AG04450 (cell line): Measurements from ENCODE around the gene PDE7B. TPM values are rescaled to one million over a fixed set of nuclear protein-coding genes. Genes with fewer than 3 reads are reported as not detected.

Source experiments
- CTCF ChIA-PET: fragments of 300-600, 350-600 bp; formaldehyde crosslinking; extraction: SDS; loops from one replicate; lab custom pipeline; 2022; ENCODE audit warnings: antibody characterized with exemption, inconsistent platforms; lab: Charles Lee
- POLR2A ChIA-PET: fragments of 350-600 bp; formaldehyde crosslinking; extraction: SDS; loops from one replicate; lab custom pipeline; 2021; ENCODE audit warnings: antibody characterized with exemption, inconsistent platforms; lab: Yijun Ruan, JAX
- DNase-seq: peaks from one replicate; pipeline ENCODE4 v3.0.0-alpha.2; 2011; ENCODE audit warnings: low read depth, low spot score
- H3K27ac ChIP-seq: one replicate; pipeline ENCODE4 v1.5.1; 2012; ENCODE audit warnings: low read depth, low read length, control low read depth
- H3K27me3 ChIP-seq: one replicate; pipeline ENCODE4 v1.6.0; 2012; ENCODE audit warnings: low read length; ENCODE audit not compliant: control insufficient read depth, insufficient read depth
- H3K4me3 ChIP-seq: 2 replicates; pipeline ENCODE4 v1.5.1; 2011; ENCODE audit warnings: mild to moderate bottlenecking, low read depth, low read length, control low read depth
- H3K9me3 ChIP-seq: 2 replicates; pipeline ENCODE4 v1.5.1; 2012; ENCODE audit warnings: low read length; ENCODE audit not compliant: control insufficient read depth, insufficient read depth
- polyA plus RNA-seq: library from polyadenylated mRNA; depleted of rRNA; stranded (reverse); fragments of >200 nt; gene quantifications from 2 replicates; pipeline ENCODE4 v1.2.3, GENCODE V29; 2011
- TF ChIP-seq, protein P1 (sequence below): IDR thresholded peaks from 2 replicates; pipeline ENCODE4 v1.5.1; 2011; ENCODE audit warnings: low read depth, low read length, control low read depth, inconsistent platforms

PDE7B gene
- polyA plus RNA-seq, 1 experiment: 17.4 TPM

DNA sequence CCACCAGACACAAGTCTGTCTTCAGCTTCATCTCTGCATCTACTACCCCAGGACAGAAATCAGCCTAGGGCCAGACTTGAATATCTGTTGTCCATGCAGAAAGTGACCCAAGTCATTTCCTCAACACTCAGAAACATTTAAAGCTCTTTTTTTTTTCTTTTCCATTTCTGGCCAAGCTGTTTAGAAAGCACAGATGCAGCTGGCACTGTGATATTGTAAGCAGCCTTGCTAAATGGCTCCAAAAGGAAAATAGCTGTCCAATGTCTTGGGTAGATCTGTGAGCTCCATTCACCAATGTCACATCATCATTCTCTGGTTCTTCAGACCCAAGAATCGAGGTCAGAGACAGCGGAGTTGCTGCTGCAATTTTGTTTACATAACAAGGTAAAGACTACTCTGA lies 174.2 kb downstream of the PDE7B start:
- POLR2A ChIA-PET: no interaction called here
- H3K9me3 ChIP-seq: no peaks in the 10 kb centered on the region
- DNase-seq: no peak
- H3K27me3 ChIP-seq: no peaks in the 10 kb centered on the region
- H3K4me3 ChIP-seq: no peak overlapping the region
- CTCF ChIA-PET: no interaction called here
- no peak overlapping the region for H3K27ac ChIP-seq
- TF ChIP-seq, protein P1, sequence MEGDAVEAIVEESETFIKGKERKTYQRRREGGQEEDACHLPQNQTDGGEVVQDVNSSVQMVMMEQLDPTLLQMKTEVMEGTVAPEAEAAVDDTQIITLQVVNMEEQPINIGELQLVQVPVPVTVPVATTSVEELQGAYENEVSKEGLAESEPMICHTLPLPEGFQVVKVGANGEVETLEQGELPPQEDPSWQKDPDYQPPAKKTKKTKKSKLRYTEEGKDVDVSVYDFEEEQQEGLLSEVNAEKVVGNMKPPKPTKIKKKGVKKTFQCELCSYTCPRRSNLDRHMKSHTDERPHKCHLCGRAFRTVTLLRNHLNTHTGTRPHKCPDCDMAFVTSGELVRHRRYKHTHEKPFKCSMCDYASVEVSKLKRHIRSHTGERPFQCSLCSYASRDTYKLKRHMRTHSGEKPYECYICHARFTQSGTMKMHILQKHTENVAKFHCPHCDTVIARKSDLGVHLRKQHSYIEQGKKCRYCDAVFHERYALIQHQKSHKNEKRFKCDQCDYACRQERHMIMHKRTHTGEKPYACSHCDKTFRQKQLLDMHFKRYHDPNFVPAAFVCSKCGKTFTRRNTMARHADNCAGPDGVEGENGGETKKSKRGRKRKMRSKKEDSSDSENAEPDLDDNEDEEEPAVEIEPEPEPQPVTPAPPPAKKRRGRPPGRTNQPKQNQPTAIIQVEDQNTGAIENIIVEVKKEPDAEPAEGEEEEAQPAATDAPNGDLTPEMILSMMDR: no peak

DNA sequence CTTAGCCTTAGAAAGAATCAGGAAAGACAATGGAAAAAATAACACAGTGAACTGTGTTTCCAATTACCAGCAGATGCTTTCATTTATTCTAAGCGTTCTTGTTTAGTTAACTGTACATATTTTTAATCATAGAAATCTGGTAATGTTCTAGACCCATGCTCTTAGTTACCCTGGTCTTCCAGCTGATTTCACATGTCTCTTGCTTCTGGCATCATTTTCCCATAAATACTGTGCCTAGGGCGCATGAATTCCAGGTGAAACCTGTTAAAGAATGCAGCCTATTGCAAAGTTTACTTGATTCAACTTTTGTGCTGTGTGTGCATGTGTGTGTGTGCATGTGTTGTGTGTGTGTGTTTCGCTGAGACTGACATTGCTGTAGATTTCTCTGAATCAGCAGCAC lies 178.6 kb downstream of the PDE7B start:
- CTCF ChIA-PET: no interaction called here
- POLR2A ChIA-PET: no interaction called here
- H3K9me3 ChIP-seq: no peaks in the 10 kb centered on the region
- no peak for DNase-seq
- no peak overlapping the region for H3K27ac ChIP-seq
- TF ChIP-seq, protein P1: no peak
- no peak overlapping the region for H3K4me3 ChIP-seq
- H3K27me3 ChIP-seq: no peaks in the 10 kb centered on the region

DNA sequence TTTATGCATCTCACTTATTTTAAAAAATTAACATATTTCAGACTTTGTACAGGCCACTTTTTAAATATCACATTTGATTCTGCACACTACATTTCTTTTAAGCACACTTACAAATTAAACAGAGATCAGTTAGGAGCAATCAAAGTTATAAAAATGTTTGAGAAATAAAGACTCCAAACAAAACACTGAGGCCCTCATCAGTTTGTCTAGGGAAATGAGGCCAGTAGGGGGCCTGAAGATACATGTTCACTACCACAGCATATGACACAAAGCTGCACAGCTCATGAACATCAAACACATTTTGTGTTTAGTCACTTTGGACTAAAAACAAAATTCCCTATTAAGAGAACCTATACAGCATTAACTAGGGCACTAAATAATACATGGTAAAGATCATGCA lies 180.5 kb downstream of the PDE7B start:
- Histone ChIP-seq H3K27me3 (no peaks in the 10 kb centered on the region), H3K27ac (no peak overlapping the region), H3K9me3 (no peaks in the 10 kb centered on the region), H3K4me3 (no peak overlapping the region)
- ChIA-PET CTCF (interaction anchor here (0.6 to 2.0 kb wide), 10 partner anchors 9 to 194 kb away, joined by 3 to 11 read pairs (median 4); no protein-coding TSS in a partner anchor), POLR2A (no interaction called here)
- TF ChIP-seq, protein P1: peak; percentile 72
- no peak for DNase-seq

DNA sequence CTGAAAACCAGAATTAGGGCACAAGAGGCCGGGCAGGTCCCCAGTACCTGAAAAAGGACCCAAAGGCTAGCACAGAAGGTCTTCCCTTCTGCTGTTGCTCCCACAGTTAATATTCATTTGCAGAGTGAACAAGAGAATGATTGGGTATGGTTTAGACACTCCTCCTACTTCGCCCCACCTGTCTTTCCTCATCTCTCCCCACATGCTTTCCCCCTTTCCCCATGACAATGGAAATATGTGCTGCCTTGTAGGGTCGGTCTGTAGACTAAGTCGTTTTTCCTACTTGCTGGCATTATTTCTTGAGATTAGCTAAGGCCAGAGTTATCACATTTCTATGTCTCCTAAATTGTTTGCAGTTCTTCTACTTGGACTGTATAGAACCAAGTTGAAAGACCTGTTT lies 181.9 kb downstream of the PDE7B start:
- ChIA-PET POLR2A (no interaction called here), CTCF (interaction anchor here (0.9 to 2.0 kb wide), 2 partner anchors 193 to 198 kb away, joined by 3 to 11 read pairs; no protein-coding TSS in a partner anchor)
- no peak overlapping the region for H3K4me3 ChIP-seq

DNA sequence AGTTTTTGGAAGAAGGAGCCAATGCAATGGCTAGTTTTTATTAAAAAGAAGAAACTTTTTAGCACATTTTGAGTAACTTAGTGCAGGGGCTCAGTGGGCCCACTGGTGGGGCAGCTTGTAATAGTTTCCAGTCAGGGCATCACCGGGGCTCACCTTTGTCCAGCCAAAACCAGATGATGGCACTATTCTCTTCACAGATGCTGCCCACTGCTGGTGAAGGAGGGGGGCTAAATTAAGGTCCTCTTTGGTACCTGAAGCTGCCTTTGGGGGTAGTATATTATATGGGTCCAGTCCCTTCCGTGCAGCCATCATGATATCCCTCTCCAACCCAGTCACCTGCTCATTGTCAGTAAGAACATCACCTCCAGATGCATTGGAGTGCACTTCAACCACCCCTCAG lies 182.9 kb downstream of the PDE7B start:
- no peaks in the 10 kb centered on the region for H3K9me3 ChIP-seq
- no peak overlapping the region for H3K27ac ChIP-seq
- TF ChIP-seq, protein P1: no peak
- CTCF ChIA-PET: interaction anchor here (1.2 kb wide), 1 partner anchor 192 kb away, joined by 4 read pairs; no protein-coding TSS in a partner anchor
- POLR2A ChIA-PET: no interaction called here
- H3K27me3 ChIP-seq: no peaks in the 10 kb centered on the region
- no peak for DNase-seq
- H3K4me3 ChIP-seq: no peak overlapping the region

More for the DNA sequence above, 181.9 kb downstream of the PDE7B start:
- H3K27ac ChIP-seq: no peak overlapping the region
- DNase-seq: no peak
- H3K27me3 ChIP-seq: no peaks in the 10 kb centered on the region
- TF ChIP-seq, protein P1: no peak
- H3K9me3 ChIP-seq: no peaks in the 10 kb centered on the region
